ENCODE results near the gene FHAD1. TPM values are rescaled to one million over a fixed set of nuclear protein-coding genes. Genes with fewer than 3 reads are reported as not detected.

The FHAD1 gene
- total RNA-seq (not detected), total RNA-seq (0 to 0.46 reads per million in 2 donors)

GRCh38 chr1:15246960-15247614, at the start of gene FHAD1:
FHAD1 (plus strand) TSS chr1:15247223; CDS start chr1:15251785, 4,562 bp downstream.
- Mint-ChIP-seq H3K27me3 (peaks cover 75% of the 10 kb centered on the region), H3K27ac (no peak within 1 kb of the TSS), H3K4me1 (peaks cover 12% of the 10 kb centered on the region), H3K36me3 (ENCODE audit: low read depth) (peaks cover 7% of the 10 kb centered on the region), H3K4me3 (peak within 1 kb of the TSS; percentile 80)
- peak in 1 of 3 donors; percentile 19 for DNase-seq
- ATAC-seq: peak; percentile 35
- H3K9me3 ChIP-seq (ENCODE audit: control insufficient read depth, low read length, poor library complexity, severe bottlenecking): no peaks in the 10 kb centered on the region

GRCh38 chr1:15197591-15198447, 49.2 kb upstream of the FHAD1 start:
- DNase-seq (no peak), ATAC-seq (no peak)
- peaks cover 21% of the 10 kb centered on the region for H3K27me3 Mint-ChIP-seq
- no peaks in the 10 kb centered on the region for H3K4me1 Mint-ChIP-seq
- H3K36me3 Mint-ChIP-seq (ENCODE audit: low read depth): no peaks in the 10 kb centered on the region
- no peaks in the 10 kb centered on the region for H3K9me3 ChIP-seq (ENCODE audit: control insufficient read depth, low read length, poor library complexity, severe bottlenecking)
- H3K27ac Mint-ChIP-seq: no peak overlapping the region
- no peak overlapping the region for H3K4me3 Mint-ChIP-seq

GRCh38 chr1:15198684-15199083, 48.3 kb upstream of the FHAD1 start:
- Mint-ChIP-seq H3K4me3 (no peak overlapping the region), H3K27ac (no peak overlapping the region), H3K27me3 (peaks cover 19% of the 10 kb centered on the region), H3K4me1 (no peaks in the 10 kb centered on the region), H3K36me3 (ENCODE audit: low read depth) (no peaks in the 10 kb centered on the region)
- H3K9me3 ChIP-seq (ENCODE audit: control insufficient read depth, low read length, poor library complexity, severe bottlenecking): no peaks in the 10 kb centered on the region
- no peak for DNase-seq
- no peak for ATAC-seq

GRCh38 chr1:15201221-15201620, 45.8 kb upstream of the FHAD1 start:
- DNase-seq: no peak
- Mint-ChIP-seq H3K4me1 (no peaks in the 10 kb centered on the region), H3K36me3 (ENCODE audit: low read depth) (no peaks in the 10 kb centered on the region), H3K4me3 (no peak overlapping the region), H3K27me3 (peaks cover 35% of the 10 kb centered on the region), H3K27ac (no peak overlapping the region)
- no peaks in the 10 kb centered on the region for H3K9me3 ChIP-seq (ENCODE audit: control insufficient read depth, low read length, poor library complexity, severe bottlenecking)
- no peak for ATAC-seq

GRCh38 chr1:15201849-15202551, 45.0 kb upstream of the FHAD1 start:
- Mint-ChIP-seq H3K27me3 (peaks cover 40% of the 10 kb centered on the region), H3K4me3 (no peak overlapping the region), H3K27ac (no peak overlapping the region), H3K4me1 (no peaks in the 10 kb centered on the region), H3K36me3 (ENCODE audit: low read depth) (no peaks in the 10 kb centered on the region)
- ATAC-seq: no peak
- DNase-seq: no peak
- no peaks in the 10 kb centered on the region for H3K9me3 ChIP-seq (ENCODE audit: control insufficient read depth, low read length, poor library complexity, severe bottlenecking)

GRCh38 chr1:15204931-15205330, 42.1 kb upstream of the FHAD1 start:
- no peak overlapping the region for H3K4me3 Mint-ChIP-seq
- H3K4me1 Mint-ChIP-seq: no peaks in the 10 kb centered on the region
- H3K27ac Mint-ChIP-seq: no peak overlapping the region
- ATAC-seq: no peak
- DNase-seq: no peak
- peaks cover 51% of the 10 kb centered on the region for H3K27me3 Mint-ChIP-seq
- no peaks in the 10 kb centered on the region for H3K9me3 ChIP-seq (ENCODE audit: control insufficient read depth, low read length, poor library complexity, severe bottlenecking)
- no peaks in the 10 kb centered on the region for H3K36me3 Mint-ChIP-seq (ENCODE audit: low read depth)

- ATAC-seq (no peak), DNase-seq (no peak)
- H3K4me3 Mint-ChIP-seq: no peak overlapping the region
- H3K27ac Mint-ChIP-seq: no peak overlapping the region
- no peaks in the 10 kb centered on the region for H3K4me1 Mint-ChIP-seq
- no peaks in the 10 kb centered on the region for H3K36me3 Mint-ChIP-seq (ENCODE audit: low read depth)
- no peaks in the 10 kb centered on the region for H3K9me3 ChIP-seq (ENCODE audit: control insufficient read depth, low read length, poor library complexity, severe bottlenecking)
- H3K27me3 Mint-ChIP-seq: peaks cover 51% of the 10 kb centered on the region
Measured at GRCh38 chr1:15205586-15206346, 41.3 kb upstream of the FHAD1 start.

GRCh38 chr1:15206418-15207030, 40.5 kb upstream of the FHAD1 start:
- ATAC-seq: no peak

GRCh38 chr1:15207031-15207828, 39.8 kb upstream of the FHAD1 start:
- Mint-ChIP-seq H3K27ac (no peak overlapping the region), H3K27me3 (peaks cover 50% of the 10 kb centered on the region), H3K4me3 (no peak overlapping the region), H3K4me1 (no peaks in the 10 kb centered on the region), H3K36me3 (ENCODE audit: low read depth) (no peaks in the 10 kb centered on the region)
- H3K9me3 ChIP-seq (ENCODE audit: control insufficient read depth, low read length, poor library complexity, severe bottlenecking): no peaks in the 10 kb centered on the region
- DNase-seq (no peak), ATAC-seq (no peak)

More at GRCh38 chr1:15206418-15207030, 40.5 kb upstream of the FHAD1 start:
- no peaks in the 10 kb centered on the region for H3K36me3 Mint-ChIP-seq (ENCODE audit: low read depth)
- H3K27me3 Mint-ChIP-seq: peaks cover 51% of the 10 kb centered on the region
- DNase-seq: no peak
- no peaks in the 10 kb centered on the region for H3K9me3 ChIP-seq (ENCODE audit: control insufficient read depth, low read length, poor library complexity, severe bottlenecking)
- H3K4me1 Mint-ChIP-seq: no peaks in the 10 kb centered on the region
- no peak overlapping the region for H3K4me3 Mint-ChIP-seq
- no peak overlapping the region for H3K27ac Mint-ChIP-seq

GRCh38 chr1:15207829-15208429, 39.1 kb upstream of the FHAD1 start:
- Mint-ChIP-seq H3K27me3 (peaks cover 51% of the 10 kb centered on the region), H3K4me1 (peaks cover 2% of the 10 kb centered on the region), H3K36me3 (ENCODE audit: low read depth) (peaks cover 2% of the 10 kb centered on the region), H3K4me3 (no peak overlapping the region), H3K27ac (no peak overlapping the region)
- no peaks in the 10 kb centered on the region for H3K9me3 ChIP-seq (ENCODE audit: control insufficient read depth, low read length, poor library complexity, severe bottlenecking)
- DNase-seq (no peak), ATAC-seq (no peak)

- ATAC-seq: no peak
- no peaks in the 10 kb centered on the region for H3K9me3 ChIP-seq (ENCODE audit: control insufficient read depth, low read length, poor library complexity, severe bottlenecking)
- peaks cover 2% of the 10 kb centered on the region for H3K36me3 Mint-ChIP-seq (ENCODE audit: low read depth)
- H3K27ac Mint-ChIP-seq: no peak overlapping the region
- peaks cover 2% of the 10 kb centered on the region for H3K4me1 Mint-ChIP-seq
- peaks cover 51% of the 10 kb centered on the region for H3K27me3 Mint-ChIP-seq
- H3K4me3 Mint-ChIP-seq: no peak overlapping the region
- no peak for DNase-seq
Measured at GRCh38 chr1:15210651-15211375, 36.2 kb upstream of the FHAD1 start.
